Dermis blood vessel endothelial cell (primary cell): ENCODE results near the gene ACAD9. TPM values are rescaled to one million over a fixed set of nuclear protein-coding genes. Genes with fewer than 3 reads are reported as not detected.
"Not testable (repeated sequence)": the region's sequence is repeated elsewhere in the genome, so short reads cannot be mapped to it uniquely, and the experiment has no call there.

ENCODE experiments used
- DNase-seq: peaks from one replicate; pipeline ENCODE4 v3.0.0; 2010
- total RNA-seq: library from RNA; depleted of rRNA; stranded (reverse); fragments of >200 nt; gene quantifications from 2 replicates; pipeline ENCODE4 v1.2.3, GENCODE V29; 2014

The ACAD9 gene
- total RNA-seq, 1 donor from 2014 or later = 47.5 TPM

- DNase-seq = no peak
These were observed 16.6 kb downstream of the ACAD9 start for GRCh38 chr3:128895843-128896697.

- no peak for DNase-seq
These were observed 23.0 kb downstream of the ACAD9 start for GRCh38 chr3:128902426-128902825.

GRCh38 chr3:128903501-128903900 lies 24.1 kb downstream of the ACAD9 start:
- no peak for DNase-seq

- no peak for DNase-seq
These were observed 26.8 kb downstream of the ACAD9 start for GRCh38 chr3:128906031-128906803.

- DNase-seq = no peak
These were observed 27.5 kb downstream of the ACAD9 start for GRCh38 chr3:128906804-128907525.

GRCh38 chr3:128907706-128908445 lies 28.5 kb downstream of the ACAD9 start:
- DNase-seq = no peak

- no peak for DNase-seq
These were observed 29.5 kb downstream of the ACAD9 start for GRCh38 chr3:128908951-128909350.

GRCh38 chr3:128910006-128910405 lies 30.6 kb downstream of the ACAD9 start:
- no peak for DNase-seq

- DNase-seq = no peak
These were observed 32.5 kb downstream of the ACAD9 start for GRCh38 chr3:128911911-128912310.

GRCh38 chr3:128914966-128915645 lies 35.7 kb downstream of the ACAD9 start:
- no peak for DNase-seq

GRCh38 chr3:128917291-128917690 lies 37.9 kb downstream of the ACAD9 start:
- no peak for DNase-seq

- DNase-seq = no peak
These were observed 40.6 kb downstream of the ACAD9 start for GRCh38 chr3:128919988-128920387.

- DNase-seq = no peak
These were observed 43.5 kb downstream of the ACAD9 start for GRCh38 chr3:128922804-128923459.

GRCh38 chr3:128923576-128923975 lies 44.2 kb downstream of the ACAD9 start:
- DNase-seq = no peak

- DNase-seq = not testable (repeated sequence)
These were observed 44.6 kb downstream of the ACAD9 start for GRCh38 chr3:128923986-128924385.

GRCh38 chr3:128929364-128929763 lies 49.9 kb downstream of the ACAD9 start:
- no peak for DNase-seq

GRCh38 chr3:128931046-128931445 lies 51.6 kb downstream of the ACAD9 start:
- no peak for DNase-seq

GRCh38 chr3:128932516-128933212 lies 53.2 kb downstream of the ACAD9 start:
- no peak for DNase-seq

GRCh38 chr3:128933213-128933921 lies 53.9 kb downstream of the ACAD9 start:
- no peak for DNase-seq

GRCh38 chr3:128933922-128934253 lies 54.5 kb downstream of the ACAD9 start:
- no peak for DNase-seq
